ENCODE results near the gene DHDDS.

DHDDS gene

DNA sequence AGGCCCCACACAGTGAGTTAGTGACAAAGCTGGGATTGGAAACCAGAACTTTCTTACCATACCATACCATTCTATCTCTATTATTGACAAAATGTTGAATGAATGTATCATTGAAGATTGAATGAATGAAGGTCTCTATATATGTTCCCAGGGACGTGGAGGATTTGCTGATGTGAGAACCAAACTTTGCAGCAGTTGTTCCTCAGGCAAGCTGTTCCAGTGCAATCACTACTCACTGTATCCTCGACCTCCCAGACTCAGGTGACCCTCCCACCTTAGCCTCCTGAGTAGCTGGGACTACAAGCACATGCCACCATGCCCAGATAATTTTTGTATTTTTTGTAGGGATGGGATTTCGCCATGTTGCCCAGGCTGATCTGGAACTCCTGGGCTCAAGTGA is 33.1 kb upstream of the DHDDS start:
- POLR2A ChIA-PET = interaction anchor here (0.8 kb wide), 1 partner anchor 62 kb away, joined by 3 read pairs; no protein-coding TSS in a partner anchor
- no peaks in the 10 kb centered on the region for H3K4me1 ChIP-seq (ENCODE audit: control insufficient read depth, insufficient read depth, low read length)
- no peaks in the 10 kb centered on the region for H3K36me3 ChIP-seq (ENCODE audit: control insufficient read depth in 2 of 2, insufficient read depth in 1 of 2, low read length in 2 of 2)
- H3K4me3 ChIP-seq (ENCODE audit: low read depth, low read length) = no peak overlapping the region
- H3K27ac ChIP-seq (ENCODE audit: extremely low read depth, low read depth, low read length) = no peak overlapping the region
- H3K9me3 ChIP-seq (ENCODE audit: control insufficient read depth, insufficient read depth, low read depth, low read length) = no peaks in the 10 kb centered on the region
- TF ChIP-seq ZNF214 (tag by site-specific recombination; IDR thresholded peaks at IDR 0.05; ENCODE audit: borderline replicate concordance) (no peak), ZNF354C (tag by site-specific recombination; IDR thresholded peaks at IDR 0.05; ENCODE audit: borderline replicate concordance, low read depth) (no peak), ZNF114 (tag by site-specific recombination; IDR thresholded peaks at IDR 0.05) (no peak), SP3 (tag by site-specific recombination; IDR thresholded peaks at IDR 0.05) (no peak), ZNF654 (tag by site-specific recombination; IDR thresholded peaks at IDR 0.05; ENCODE audit: low read depth) (no peak), ZNF549 (tag by site-specific recombination; IDR thresholded peaks at IDR 0.05) (no peak), ZNF184 (tag by site-specific recombination; IDR thresholded peaks at IDR 0.05) (no peak), YY2 (tag by site-specific recombination; IDR thresholded peaks at IDR 0.05) (no peak), ZSCAN18 (tag by site-specific recombination; IDR thresholded peaks at IDR 0.05) (no peak), AEBP2 (tag by site-specific recombination; IDR thresholded peaks at IDR 0.05; ENCODE audit: borderline replicate concordance) (no peak), ZNF211 (tag by site-specific recombination; IDR thresholded peaks at IDR 0.05; ENCODE audit: low read depth) (no peak), ZNF514 (tag by site-specific recombination; IDR thresholded peaks at IDR 0.05) (no peak), ZEB2 (tag by site-specific recombination; IDR thresholded peaks at IDR 0.05) (no peak), YY1 (tag by site-specific recombination; IDR thresholded peaks at IDR 0.05) (no peak), WT1 (tag by site-specific recombination; IDR thresholded peaks at IDR 0.05) (no peak), ZNF335 (tag by site-specific recombination; conservative IDR thresholded peaks at IDR 0.05) (no peak)
- TF ChIP-seq, protein P1, sequence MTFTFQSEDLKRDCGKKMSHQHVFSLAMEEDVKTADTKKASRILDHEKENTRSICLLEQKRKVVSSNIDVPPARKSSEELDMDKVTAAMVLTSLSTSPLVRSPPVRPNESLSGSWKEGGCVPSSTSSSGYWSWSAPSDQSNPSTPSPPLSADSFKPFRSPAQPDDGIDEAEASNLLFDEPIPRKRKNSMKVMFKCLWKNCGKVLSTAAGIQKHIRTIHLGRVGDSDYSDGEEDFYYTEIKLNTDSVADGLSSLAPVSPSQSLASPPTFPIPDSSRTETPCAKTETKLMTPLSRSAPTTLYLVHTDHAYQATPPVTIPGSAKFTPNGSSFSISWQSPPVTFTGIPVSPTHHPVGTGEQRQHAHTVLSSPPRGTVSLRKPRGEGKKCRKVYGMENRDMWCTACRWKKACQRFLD (tag by site-specific recombination; IDR thresholded peaks at IDR 0.05) = no peak
- CTCF ChIA-PET = interaction anchor here (1.5 to 4.7 kb wide), 2 partner anchors 18 to 123 kb away, joined by 3 to 35 read pairs; no protein-coding TSS in a partner anchor

DNA sequence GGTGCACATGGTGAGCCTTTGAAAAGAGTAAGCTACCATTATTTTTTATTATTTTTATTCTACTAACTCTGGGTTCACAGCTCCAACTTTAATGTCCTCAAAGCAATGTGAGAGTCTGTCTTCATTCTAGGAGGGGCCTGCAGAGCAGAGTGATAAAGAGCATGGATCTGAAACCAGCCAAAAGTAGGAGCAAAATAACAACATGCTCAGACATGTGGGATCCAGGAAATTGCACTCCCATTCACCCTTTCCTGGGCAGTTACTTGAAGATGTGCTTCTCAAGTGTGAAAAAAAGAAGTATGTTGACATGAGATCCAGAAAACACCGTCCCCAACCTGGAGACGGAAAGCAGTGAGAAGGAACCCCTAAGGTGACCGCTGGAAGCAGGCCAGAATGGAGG is 30.2 kb upstream of the DHDDS start:
- POLR2A ChIA-PET = no interaction called here
- Histone ChIP-seq H3K27ac (ENCODE audit: extremely low read depth, low read depth, low read length) (no peak overlapping the region), H3K4me1 (ENCODE audit: control insufficient read depth, insufficient read depth, low read length) (no peaks in the 10 kb centered on the region), H3K36me3 (ENCODE audit: control insufficient read depth in 2 of 2, insufficient read depth in 1 of 2, low read length in 2 of 2) (no peaks in the 10 kb centered on the region), H3K9me3 (ENCODE audit: control insufficient read depth, insufficient read depth, low read depth, low read length) (no peaks in the 10 kb centered on the region), H3K4me3 (ENCODE audit: low read depth, low read length) (no peak overlapping the region)
- CTCF ChIA-PET = interaction anchor here (0.5 to 1.4 kb wide), 4 partner anchors 16 to 515 kb away, joined by 3 to 5 read pairs (median 4); no protein-coding TSS in a partner anchor
- no peak for TF ChIP-seq SP2 (tag by site-specific recombination; IDR thresholded peaks at IDR 0.05)
- no peak for TF ChIP-seq ZNF48 (tag by site-specific recombination; IDR thresholded peaks at IDR 0.05)
- TF ChIP-seq ZNF274 (IDR thresholded peaks at IDR 0.05; ENCODE audit: low read length) = no peak
- TF ChIP-seq ZNF274 (tag by site-specific recombination; IDR thresholded peaks at IDR 0.05; ENCODE audit: borderline replicate concordance) = no peak
- TF ChIP-seq ZFP69B (tag by site-specific recombination; IDR thresholded peaks at IDR 0.05) = no peak
- no peak for TF ChIP-seq ZNF664 (tag by site-specific recombination; IDR thresholded peaks at IDR 0.05)
- no peak for TF ChIP-seq ZNF621 (tag by site-specific recombination; IDR thresholded peaks at IDR 0.05)
- no peak for TF ChIP-seq REPIN1 (tag by site-specific recombination; IDR thresholded peaks at IDR 0.05; ENCODE audit: low read depth)
- TF ChIP-seq ZFHX2 (tag by site-specific recombination; conservative IDR thresholded peaks at IDR 0.05) = no peak
- TF ChIP-seq ZNF23 (tag by site-specific recombination; IDR thresholded peaks at IDR 0.05; ENCODE audit: borderline replicate concordance) = no peak

All from HEK293 (cell line).